ENCODE measurements around the gene ARID2. TPM values are rescaled to one million over a fixed set of nuclear protein-coding genes. Genes with fewer than 3 reads are reported as not detected.

The ARID2 gene
- total and polyA plus RNA-seq, 2 of the 4 experiments (the other 2 are of a cell fraction): 5.4 to 28.1 TPM

DNA sequence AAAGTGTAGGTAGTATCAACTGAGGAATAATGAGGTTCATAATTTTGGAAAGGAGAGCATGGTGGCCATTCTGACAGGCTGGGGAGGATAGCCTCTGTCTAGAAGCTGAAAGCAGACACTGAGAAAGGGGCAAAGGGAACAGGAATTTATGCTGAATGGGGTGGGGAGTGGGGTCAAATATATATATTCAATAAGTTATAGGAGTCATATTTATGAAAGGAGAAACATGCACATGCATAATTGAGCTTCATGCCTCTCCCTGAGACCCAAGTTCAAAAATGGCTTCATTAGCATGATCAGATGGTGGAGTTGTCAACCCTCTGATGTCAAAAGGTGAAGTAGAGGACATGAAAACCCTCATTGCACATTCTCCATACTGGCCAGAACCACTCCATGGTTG lies 33.9 kb upstream of the ARID2 start:
- no peaks in the 10 kb centered on the region for H3K27me3 ChIP-seq (ENCODE audit: control insufficient read depth, insufficient read depth, low read length)
- intact Hi-C loops (cut with micrococcal nuclease): no loop called here

More for the DNA sequence above, 33.9 kb upstream of the ARID2 start:
- in situ Hi-C loops (cut with MboI; ENCODE audit: low sequenced_read_pairs) (no loop called here), dilution Hi-C loops (cut with HindIII; ENCODE audit: low sequenced_read_pairs, unreplicated experiment) (no loop called here)
- no peak overlapping the region for H3K27ac ChIP-seq (ENCODE audit: insufficient read depth, low read length)
- H4K91ac ChIP-seq (ENCODE audit: insufficient read depth, low read depth, low read length): no peak overlapping the region
- no peak overlapping the region for H3K23ac ChIP-seq (ENCODE audit: low read depth, low read length)
- no peak overlapping the region for H2BK20ac ChIP-seq (ENCODE audit: low read depth, low read length)
- DNase-seq (no peak), ATAC-seq (ENCODE audit: low read depth) (no peak)
- no TSS peak for BruUV-seq (replicated peaks)
- H3K4me1 ChIP-seq (ENCODE audit: control insufficient read depth, insufficient read depth, low read length): no peaks in the 10 kb centered on the region
- H3K9ac ChIP-seq (ENCODE audit: low read depth, low read length): no peak overlapping the region
- H3K79me1 ChIP-seq (ENCODE audit: low read depth in 1 of 2, low read length in 2 of 2): no peaks in the 10 kb centered on the region
- H3K9me3 ChIP-seq (ENCODE audit: control insufficient read depth, insufficient read depth, low read length): peaks cover 4% of the 10 kb centered on the region; the same call in 1 of the 2 replicates
- no peak overlapping the region for H4K5ac ChIP-seq (ENCODE audit: low read depth, low read length)
- H3K18ac ChIP-seq (ENCODE audit: low read depth, low read length): no peak overlapping the region
- no peak overlapping the region for H3K56ac ChIP-seq (ENCODE audit: extremely low read depth, insufficient read depth, low read length)
- no peak overlapping the region for H3K4ac ChIP-seq (ENCODE audit: low read depth, low read length)
- H3K36me3 ChIP-seq (ENCODE audit: control insufficient read depth, insufficient read depth, low read length): no peaks in the 10 kb centered on the region
- H2AK9ac ChIP-seq (replicated peaks; ENCODE audit: low read depth, low read length, poor library complexity): no peak overlapping the region
- H2AK5ac ChIP-seq (ENCODE audit: low read depth, low read length): no peak overlapping the region
- H3K4me2 ChIP-seq (ENCODE audit: low read depth, low read length): no peak overlapping the region
- no peak overlapping the region for H3K4me3 ChIP-seq (ENCODE audit: insufficient read depth, low read depth, low read length)
- H3K9me1 ChIP-seq (ENCODE audit: insufficient read depth, low read length): no peaks in the 10 kb centered on the region
- TF ChIP-seq, protein P1, sequence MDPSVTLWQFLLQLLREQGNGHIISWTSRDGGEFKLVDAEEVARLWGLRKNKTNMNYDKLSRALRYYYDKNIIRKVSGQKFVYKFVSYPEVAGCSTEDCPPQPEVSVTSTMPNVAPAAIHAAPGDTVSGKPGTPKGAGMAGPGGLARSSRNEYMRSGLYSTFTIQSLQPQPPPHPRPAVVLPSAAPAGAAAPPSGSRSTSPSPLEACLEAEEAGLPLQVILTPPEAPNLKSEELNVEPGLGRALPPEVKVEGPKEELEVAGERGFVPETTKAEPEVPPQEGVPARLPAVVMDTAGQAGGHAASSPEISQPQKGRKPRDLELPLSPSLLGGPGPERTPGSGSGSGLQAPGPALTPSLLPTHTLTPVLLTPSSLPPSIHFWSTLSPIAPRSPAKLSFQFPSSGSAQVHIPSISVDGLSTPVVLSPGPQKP (IDR thresholded peaks at IDR 0.05; ENCODE audit: borderline replicate concordance, low read depth, low read length): no peak
- TF ChIP-seq MAFK (IDR thresholded peaks at IDR 0.05; ENCODE audit: low read depth, low read length) (no peak), RFX5 (IDR thresholded peaks at IDR 0.05; ENCODE audit: low read depth, low read length) (no peak), RCOR1 (IDR thresholded peaks at IDR 0.05; ENCODE audit: insufficient replicate concordance, low read length) (no peak), NFE2L2 (IDR thresholded peaks at IDR 0.05; ENCODE audit: low read depth, low read length) (no peak), RAD21 (IDR thresholded peaks at IDR 0.05; ENCODE audit: low read length) (no peak), MAZ (IDR thresholded peaks at IDR 0.05; ENCODE audit: borderline replicate concordance, low read depth, low read length) (no peak), CEBPB (IDR thresholded peaks at IDR 0.05; ENCODE audit: low read depth, low read length) (no peak), CHD1 (IDR thresholded peaks at IDR 0.05; ENCODE audit: low read depth, low read length) (no peak), FOS (IDR thresholded peaks at IDR 0.05; ENCODE audit: low read depth, low read length) (no peak), POLR2A (IDR thresholded peaks at IDR 0.05; ENCODE audit: low read depth, low read length) (no peak), BHLHE40 (IDR thresholded peaks at IDR 0.05; ENCODE audit: low read depth, low read length) (no peak), SMC3 (IDR thresholded peaks at IDR 0.05; ENCODE audit: low read depth, low read length) (no peak), MXI1 (IDR thresholded peaks at IDR 0.05; ENCODE audit: borderline replicate concordance, low read depth, low read length) (no peak)
- TF ChIP-seq, protein P2, sequence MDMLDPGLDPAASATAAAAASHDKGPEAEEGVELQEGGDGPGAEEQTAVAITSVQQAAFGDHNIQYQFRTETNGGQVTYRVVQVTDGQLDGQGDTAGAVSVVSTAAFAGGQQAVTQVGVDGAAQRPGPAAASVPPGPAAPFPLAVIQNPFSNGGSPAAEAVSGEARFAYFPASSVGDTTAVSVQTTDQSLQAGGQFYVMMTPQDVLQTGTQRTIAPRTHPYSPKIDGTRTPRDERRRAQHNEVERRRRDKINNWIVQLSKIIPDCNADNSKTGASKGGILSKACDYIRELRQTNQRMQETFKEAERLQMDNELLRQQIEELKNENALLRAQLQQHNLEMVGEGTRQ (IDR thresholded peaks at IDR 0.05; ENCODE audit: low read depth, low read length): no peak
- TF ChIP-seq, protein P3, sequence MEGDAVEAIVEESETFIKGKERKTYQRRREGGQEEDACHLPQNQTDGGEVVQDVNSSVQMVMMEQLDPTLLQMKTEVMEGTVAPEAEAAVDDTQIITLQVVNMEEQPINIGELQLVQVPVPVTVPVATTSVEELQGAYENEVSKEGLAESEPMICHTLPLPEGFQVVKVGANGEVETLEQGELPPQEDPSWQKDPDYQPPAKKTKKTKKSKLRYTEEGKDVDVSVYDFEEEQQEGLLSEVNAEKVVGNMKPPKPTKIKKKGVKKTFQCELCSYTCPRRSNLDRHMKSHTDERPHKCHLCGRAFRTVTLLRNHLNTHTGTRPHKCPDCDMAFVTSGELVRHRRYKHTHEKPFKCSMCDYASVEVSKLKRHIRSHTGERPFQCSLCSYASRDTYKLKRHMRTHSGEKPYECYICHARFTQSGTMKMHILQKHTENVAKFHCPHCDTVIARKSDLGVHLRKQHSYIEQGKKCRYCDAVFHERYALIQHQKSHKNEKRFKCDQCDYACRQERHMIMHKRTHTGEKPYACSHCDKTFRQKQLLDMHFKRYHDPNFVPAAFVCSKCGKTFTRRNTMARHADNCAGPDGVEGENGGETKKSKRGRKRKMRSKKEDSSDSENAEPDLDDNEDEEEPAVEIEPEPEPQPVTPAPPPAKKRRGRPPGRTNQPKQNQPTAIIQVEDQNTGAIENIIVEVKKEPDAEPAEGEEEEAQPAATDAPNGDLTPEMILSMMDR (conservative IDR thresholded peaks at IDR 0.05; ENCODE audit: low read depth, low read length): no peak
- no peak overlapping the region for H2BK120ac ChIP-seq (ENCODE audit: low read depth, low read length)
- no peak overlapping the region for H2BK15ac ChIP-seq (ENCODE audit: low read depth, low read length)
- no peaks in the 10 kb centered on the region for H4K20me1 ChIP-seq (ENCODE audit: insufficient read depth, low read length)
- H2BK5ac ChIP-seq (ENCODE audit: low read depth, low read length, poor library complexity, severe bottlenecking): no peak overlapping the region
- H4K8ac ChIP-seq (ENCODE audit: low read depth in 2 of 2, low read length in 2 of 2): no peak overlapping the region
- ChIA-PET CTCF (no interaction called here), POLR2A (ENCODE audit: unreplicated experiment) (no interaction called here)
- no peak overlapping the region for H2AFZ ChIP-seq (replicated peaks; ENCODE audit: low read length, poor library complexity)
- H3K14ac ChIP-seq (replicated peaks; ENCODE audit: low read depth, low read length): no peak overlapping the region
